Heart right ventricle (tissue), 16 donors: ENCODE measurements around the gene NHSL2. TPM values are rescaled to one million over a fixed set of nuclear protein-coding genes. Genes with fewer than 3 reads are reported as not detected.

Experiments used
- ATAC-seq, 8 donors: fragments of 200-7000 bp; cut with Tn5 transposase; one replicate each; pipeline ENCODE4 v1.9.1; 2020; ENCODE audit warnings: mild to moderate bottlenecking in 8 of 8, moderate library complexity in 8 of 8, moderate number of reproducible peaks in 1 of 8
- DNase-seq, 2 donors: peaks; one replicate each; pipeline ENCODE4 v3.0.0-alpha.2; 2020
- H3K27ac ChIP-seq, 10 donors: fragments of 200-600 bp; sonication (generic) in 2 of 10; one replicate each; pipeline versions ENCODE4 v1.5.0 to v1.8.0; 2020 to 2022; ENCODE audit warnings: mild to moderate bottlenecking in 3 of 10
- H3K27me3 ChIP-seq, 7 donors: fragments of 200-600 bp; one replicate each; pipeline ENCODE4 v1.8.0; 2021 to 2022; ENCODE audit warnings: mild to moderate bottlenecking in 2 of 7
- H3K36me3 ChIP-seq, 9 donors: fragments of 200-600 bp; sonication (generic) in 1 of 9; one replicate each; pipeline versions ENCODE4 v1.5.0 to v1.8.0; 2020 to 2022; ENCODE audit warnings: mild to moderate bottlenecking in 2 of 9
- H3K4me1 ChIP-seq, 9 donors: fragments of 200-600 bp; sonication (generic) in 1 of 9; one replicate each; pipeline versions ENCODE4 v1.5.0 to v1.8.0; 2020 to 2022; ENCODE audit warnings: mild to moderate bottlenecking in 4 of 9
- H3K4me3 ChIP-seq, 10 donors: fragments of 200-600 bp; sonication (generic) in 2 of 10; one replicate each; pipeline versions ENCODE4 v1.5.0 to v1.8.0; 2020 to 2022; ENCODE audit warnings: mild to moderate bottlenecking in 7 of 10, moderate library complexity in 2 of 10
- H3K9me3 ChIP-seq, 11 donors: fragments of 200-600 bp in 10 of 11; sonication (generic) in 2 of 11; one replicate each; pipeline versions ENCODE4 v1.5.0 to v1.8.0; 2013 to 2022; ENCODE audit warnings: mild to moderate bottlenecking in 2 of 11, control low read depth in 1 of 11, moderate library complexity in 1 of 11
- WGBS, 2 donors: extraction: QIAGEN DNeasy Blood & Tissue Kit; methylation state at CpG; one replicate each; pipeline ENCODE4 v1.1.7; 2013; ENCODE audit warnings: inconsistent platforms in 1 of 2; 5-methylcytosine and 5-hydroxymethylcytosine counted together
- intact Hi-C, 10 donors: fragments of 100-400 bp; cut with DNase I; formaldehyde crosslinking; loops; one replicate each; pipeline versions ENCODE4 v1.11.1 to v1.14.2; 2022
- polyA plus RNA-seq, 2 donors: library from polyadenylated mRNA; stranded (reverse); fragments of 200-250 nt; gene quantifications; one replicate each; pipeline ENCODE4 v1.2.3, GENCODE V29; 2013
- total RNA-seq, 10 donors: library from RNA; stranded (reverse); fragmentation: NEBNext Ultra II Directional in 3 of 10; extraction: Animal tissue kit (Norgen Biotek cat#: 25700) in 3 of 10; gene quantifications; one replicate each; pipeline versions ENCODE4 v1.2.1 to v1.2.4, GENCODE V29; 2021 to 2023
- TF ChIP-seq, protein P1 (sequence below), 9 donors: fragments of 200-600 bp; sonication (generic) in 2 of 9; IDR thresholded peaks; one replicate each; pipeline versions ENCODE4 v1.5.0 to v1.8.0; 2021 to 2022; ENCODE audit warnings: antibody characterized with exemption in 9 of 9, mild to moderate bottlenecking in 5 of 9, moderate library complexity in 1 of 9
- donor health status: Arrhythmogenic right ventricular cardiomyopathy.
- donor health status: ischemic (EF 13 %, LVEDD 7.1; RV severe dilation, severe dysfunction).
- donor health status: healthy with polysubstance abuse.
- donor health status: DM: no; HTN: yes; CAD: no.
- donor health status: DM: no; HTN: no; CAD: no.
- donor health status: ischemic (EF 25% LVEDD 6.9; RV normal size, moderate dysfunction).
- donor health status: ischemic (EF 25% LVEDD 5.7; RV mildly dilated, moderate dysfunction).
- donor health status: healthy.
- donor health status: DM: yes; HTN: yes; CAD: no.
- donor health status: Ischemic cardiomyopathy.
- donor health status: ischemic (EF 35%, LVEDD 5.7; RV mildly dilated, moderate dysfunction).
- donor health status: nonischemic (EF 11% LVEDD 7.7; RV severe dilation, severe dysfunction).
- donor health status: DM: yes; HTN: yes; CAD: no.
- donor health status: PGD.
- donor health status: ischemic (EF 29% LVEDD 5.4; RV normal size, mild dysfunction).
- donor health status: nonischemic (EF 23%, LVEDD 6.1; RV moderate dilation, normal function).

NHSL2 gene
- total and polyA plus RNA-seq, 12 donors = 0.86 to 8.4 (median 6.2) TPM

DNA sequence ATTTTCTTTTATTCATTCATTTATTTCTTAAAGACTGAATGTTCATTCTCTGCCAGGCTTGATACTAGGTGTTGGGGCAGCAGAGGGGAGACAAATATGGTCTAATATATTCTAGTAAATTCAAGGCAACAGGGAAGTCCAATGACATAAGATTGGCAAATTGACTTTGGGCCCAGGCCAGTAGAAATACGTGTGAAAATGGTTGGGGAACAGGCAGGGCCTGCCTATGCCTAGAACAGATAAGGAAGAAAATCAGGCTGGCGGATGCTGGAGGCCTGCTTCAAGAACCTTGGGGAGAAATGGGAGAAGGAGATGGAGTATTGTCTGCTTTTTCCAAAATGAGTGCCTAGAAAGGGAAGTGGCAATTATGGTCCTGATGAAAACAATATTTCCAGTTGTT lies 112.4 kb downstream of the NHSL2 start:
- DNase-seq (no peak), ATAC-seq (no peak)
- 70 to 74% methylated on average over 2 of the region's 2 CpGs for WGBS, 2 donors
- Histone ChIP-seq H3K9me3 (no peaks in the 10 kb centered on the region), H3K27me3 (peaks cover 0 to 75% (median 0%) of the 10 kb centered on the region in 7 donors), H3K27ac (no peak overlapping the region), H3K36me3 (no peaks in the 10 kb centered on the region), H3K4me3 (no peak overlapping the region), H3K4me1 (peaks cover 0 to 20% (median 6%) of the 10 kb centered on the region in 9 donors)
- intact Hi-C loops = loop anchor here in 2 of 10 donors (5.0 to 10.0 kb wide), 2 partner anchors 52 to 104 kb away; no protein-coding TSS in a partner anchor
- TF ChIP-seq, protein P1, sequence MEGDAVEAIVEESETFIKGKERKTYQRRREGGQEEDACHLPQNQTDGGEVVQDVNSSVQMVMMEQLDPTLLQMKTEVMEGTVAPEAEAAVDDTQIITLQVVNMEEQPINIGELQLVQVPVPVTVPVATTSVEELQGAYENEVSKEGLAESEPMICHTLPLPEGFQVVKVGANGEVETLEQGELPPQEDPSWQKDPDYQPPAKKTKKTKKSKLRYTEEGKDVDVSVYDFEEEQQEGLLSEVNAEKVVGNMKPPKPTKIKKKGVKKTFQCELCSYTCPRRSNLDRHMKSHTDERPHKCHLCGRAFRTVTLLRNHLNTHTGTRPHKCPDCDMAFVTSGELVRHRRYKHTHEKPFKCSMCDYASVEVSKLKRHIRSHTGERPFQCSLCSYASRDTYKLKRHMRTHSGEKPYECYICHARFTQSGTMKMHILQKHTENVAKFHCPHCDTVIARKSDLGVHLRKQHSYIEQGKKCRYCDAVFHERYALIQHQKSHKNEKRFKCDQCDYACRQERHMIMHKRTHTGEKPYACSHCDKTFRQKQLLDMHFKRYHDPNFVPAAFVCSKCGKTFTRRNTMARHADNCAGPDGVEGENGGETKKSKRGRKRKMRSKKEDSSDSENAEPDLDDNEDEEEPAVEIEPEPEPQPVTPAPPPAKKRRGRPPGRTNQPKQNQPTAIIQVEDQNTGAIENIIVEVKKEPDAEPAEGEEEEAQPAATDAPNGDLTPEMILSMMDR (IDR thresholded peaks at IDR 0.05) = no peak

DNA sequence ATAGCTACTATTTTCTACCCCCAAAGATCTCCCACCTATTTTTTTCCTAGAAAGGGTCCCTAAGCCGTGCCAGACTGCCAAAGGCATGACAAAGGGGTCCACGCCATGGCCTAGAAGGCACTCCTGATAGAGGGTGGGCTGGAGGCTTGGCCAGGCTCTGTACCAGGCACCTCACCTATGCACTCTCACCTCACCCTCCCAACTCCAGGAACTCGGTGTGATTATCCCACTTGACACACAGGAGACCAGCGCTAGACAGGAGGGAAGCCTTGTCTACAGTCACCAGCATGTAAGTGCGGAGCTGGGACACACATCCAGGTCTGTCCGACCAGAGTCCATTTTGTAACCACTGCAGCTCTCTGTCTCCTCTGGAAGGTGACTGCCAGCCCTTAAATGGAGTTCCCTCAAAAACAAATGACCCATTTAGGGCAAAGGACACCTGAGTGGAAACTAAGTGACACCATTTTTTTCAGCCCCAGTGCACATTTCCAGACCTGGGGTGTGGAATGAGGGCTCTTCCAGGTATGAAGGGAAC lies 114.7 kb downstream of the NHSL2 start:
- no peaks in the 10 kb centered on the region for H3K9me3 ChIP-seq
- intact Hi-C loops = loop anchor here in 1 of 10 donors (10.0 kb wide), 1 partner anchor 49 kb away; no protein-coding TSS in a partner anchor
- no peaks in the 10 kb centered on the region for H3K36me3 ChIP-seq
- ATAC-seq = no peak
- no peak overlapping the region for H3K27ac ChIP-seq
- TF ChIP-seq, protein P1 (IDR thresholded peaks at IDR 0.05) = no peak
- H3K27me3 ChIP-seq = peaks cover 0 to 72% (median 0%) of the 10 kb centered on the region in 7 donors
- H3K4me1 ChIP-seq = peaks cover 0 to 9% (median 0%) of the 10 kb centered on the region in 9 donors
- no peak overlapping the region for H3K4me3 ChIP-seq
- 93 to 96% methylated on average over 6 of the region's 6 CpGs for WGBS, 2 donors
- DNase-seq = no peak

DNA sequence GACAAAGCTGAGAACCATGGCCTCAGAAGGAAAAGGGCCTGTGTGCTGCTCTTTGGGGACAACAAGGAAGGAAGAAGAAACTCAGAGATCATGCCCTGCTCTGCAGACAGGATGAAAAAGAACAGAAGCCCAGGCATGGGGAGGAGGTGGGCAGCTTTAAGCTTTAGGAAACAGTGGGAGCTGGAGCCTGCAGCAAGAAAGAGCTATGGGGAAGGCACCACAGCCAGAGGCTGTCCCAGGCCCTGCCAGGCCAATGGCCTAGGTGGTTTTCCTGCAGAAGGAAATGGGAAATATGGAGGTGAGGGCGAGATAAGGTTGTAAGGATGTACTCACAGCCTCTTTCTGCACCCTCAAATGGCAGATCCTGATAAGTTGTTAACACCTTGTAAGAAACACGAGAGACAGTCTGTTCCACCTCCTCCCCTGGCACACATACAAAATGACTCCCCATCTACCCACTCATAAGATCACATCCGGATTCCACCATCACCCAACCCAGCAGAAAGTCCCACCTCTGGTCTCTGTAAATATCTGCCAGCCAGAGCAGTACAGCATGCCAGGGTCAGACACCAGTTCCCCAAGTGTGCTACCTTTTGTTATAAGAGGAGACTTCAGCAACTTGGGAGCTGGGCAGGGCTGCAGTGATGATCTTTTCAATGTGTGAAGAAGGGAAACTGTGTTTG lies 115.8 kb downstream of the NHSL2 start:
- WGBS, 2 donors = 69 to 71% methylated on average over 3 of the region's 3 CpGs
- DNase-seq (no peak), ATAC-seq (no peak)
- Histone ChIP-seq H3K27ac (no peak overlapping the region), H3K9me3 (no peaks in the 10 kb centered on the region), H3K36me3 (no peaks in the 10 kb centered on the region), H3K4me1 (peaks cover 0 to 9% (median 0%) of the 10 kb centered on the region in 9 donors), H3K27me3 (peaks cover 0 to 66% (median 0%) of the 10 kb centered on the region in 7 donors), H3K4me3 (no peak overlapping the region)
- TF ChIP-seq, protein P1 (IDR thresholded peaks at IDR 0.05) = no peak
- intact Hi-C loops = loop anchor here in 1 of 10 donors (10.0 kb wide), 1 partner anchor 48 kb away; no protein-coding TSS in a partner anchor

DNA sequence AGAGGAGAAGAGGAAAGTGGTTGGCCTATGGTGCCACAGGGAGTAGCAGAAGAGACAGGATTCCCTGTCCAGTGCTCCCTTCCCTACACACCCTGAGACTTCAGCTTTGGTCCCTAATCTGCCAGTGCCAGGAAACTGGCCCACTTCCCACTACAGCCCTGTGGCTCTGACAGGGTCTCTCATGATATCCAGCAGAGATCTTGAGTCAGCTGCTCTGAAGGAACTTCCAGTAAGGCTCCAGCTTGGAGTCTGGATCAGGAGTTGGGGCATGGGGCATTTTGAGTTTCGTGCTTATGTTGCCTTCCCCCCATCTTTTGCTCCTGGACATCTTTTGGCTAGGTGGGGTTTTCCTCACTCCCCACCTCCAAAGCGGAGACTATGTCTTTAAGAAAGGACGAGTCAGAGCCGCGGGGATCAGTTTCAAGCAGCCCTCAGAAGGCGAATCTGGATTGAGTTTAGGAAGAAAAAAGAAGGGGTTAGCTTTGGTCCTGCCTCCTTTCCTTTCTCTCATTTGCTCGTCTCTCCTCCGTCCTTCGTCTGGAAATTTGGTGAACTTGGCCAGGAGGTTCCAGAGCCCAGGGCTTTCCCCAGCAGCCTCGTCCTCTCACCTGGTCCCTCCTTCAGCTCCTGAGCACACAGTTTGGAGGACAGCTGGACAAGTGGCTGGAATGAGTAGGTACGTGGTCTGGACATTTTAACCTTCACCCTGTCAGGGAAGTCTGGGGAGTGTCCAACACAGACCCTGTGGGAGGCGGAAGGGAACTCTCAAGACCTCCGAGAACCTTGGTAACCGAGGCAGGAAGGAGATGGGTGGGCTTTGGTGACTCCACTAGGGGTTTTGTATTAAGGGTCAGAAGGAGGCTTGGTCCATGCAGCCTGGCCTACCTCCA lies 116.6 kb downstream of the NHSL2 start:
- TF ChIP-seq, protein P1 (IDR thresholded peaks at IDR 0.05) = no peak
- Histone ChIP-seq H3K36me3 (no peaks in the 10 kb centered on the region), H3K27me3 (peaks cover 0 to 60% (median 0%) of the 10 kb centered on the region in 7 donors), H3K4me3 (no peak overlapping the region), H3K27ac (no peak overlapping the region), H3K9me3 (no peaks in the 10 kb centered on the region), H3K4me1 (peaks cover 0 to 9% (median 0%) of the 10 kb centered on the region in 9 donors)
- DNase-seq (no peak), ATAC-seq (no peak)
- intact Hi-C loops = loop anchor here in 1 of 10 donors (10.0 kb wide), 1 partner anchor 48 kb away; no protein-coding TSS in a partner anchor
- WGBS, 2 donors = 78 to 80% methylated on average over 14 of the region's 14 CpGs
